ENCODE data around the gene TMEM187.

TMEM187 gene

GRCh38 chrX:153935326-153935851 is 37.2 kb upstream of the TMEM187 start:
- no peak for DNase-seq

- DNase-seq = no peak
These were observed 35.5 kb upstream of the TMEM187 start for GRCh38 chrX:153937056-153937455.

GRCh38 chrX:153938226-153938786 is 34.2 kb upstream of the TMEM187 start:
- DNase-seq = no peak

- DNase-seq = no peak
These were observed 33.0 kb upstream of the TMEM187 start for GRCh38 chrX:153939573-153939972.

- DNase-seq = no peak
These were observed 31.0 kb upstream of the TMEM187 start for GRCh38 chrX:153941336-153942252.

- peak; percentile 41 to 54 for DNase-seq
These were observed 28.3 kb upstream of the TMEM187 start, which contains the start of gene RENBP for GRCh38 chrX:153944140-153944799. Gene RENBP (minus strand): TSS chrX:153944643. CDS start chrX:153944610, 33 bp downstream.

- DNase-seq = no peak
These were observed 27.8 kb upstream of the TMEM187 start for GRCh38 chrX:153944800-153945150.

- no peak for DNase-seq
These were observed 26.3 kb upstream of the TMEM187 start for GRCh38 chrX:153945956-153946943.

- peak; percentile 79 to 80 for DNase-seq
These were observed 25.4 kb upstream of the TMEM187 start for GRCh38 chrX:153947009-153947769.

- DNase-seq = no peak
These were observed 24.5 kb upstream of the TMEM187 start for GRCh38 chrX:153948002-153948466.

GRCh38 chrX:153948847-153949805 is 23.4 kb upstream of the TMEM187 start:
- DNase-seq = no peak

- no peak for DNase-seq
These were observed 22.4 kb upstream of the TMEM187 start for GRCh38 chrX:153950127-153950526.

- DNase-seq = no peak
These were observed 20.7 kb upstream of the TMEM187 start for GRCh38 chrX:153951683-153952372.

GRCh38 chrX:153952373-153953026 is 20.1 kb upstream of the TMEM187 start:
- no peak for DNase-seq

GRCh38 chrX:153953342-153953830 is 19.2 kb upstream of the TMEM187 start:
- peak; percentile 64 to 84 for DNase-seq

GRCh38 chrX:153953892-153954557 is 18.5 kb upstream of the TMEM187 start:
- no peak for DNase-seq

- no peak for DNase-seq
These were observed 17.9 kb upstream of the TMEM187 start for GRCh38 chrX:153954558-153955227.

Data from activated CD4-positive, alpha-beta T cell treated with anti-CD3 and anti-CD28 coated beads for 4 hours (primary cell).